Suprapubic skin (tissue), 4 donors: Measurements from ENCODE around the gene CCR5.

Experiments used
- CTCF ChIP-seq, 2 donors: fragments of 200-600 bp in 1 of 2; fragments of 450-650 bp in 1 of 2; sonication (generic) in 1 of 2; IDR thresholded peaks; one replicate each; pipeline ENCODE4 v1.5.1; 2016 to 2019; ENCODE audit warnings: antibody characterized with exemption in 2 of 2, mild to moderate bottlenecking in 1 of 2, moderate library complexity in 1 of 2
- EP300 ChIP-seq: sonication (generic); formaldehyde crosslinking; IDR thresholded peaks from one replicate; pipeline ENCODE4 v1.6.1; 2017; ENCODE audit warnings: antibody characterized with exemption
- POLR2A ChIP-seq, 2 donors: fragments of 450-650 bp; IDR thresholded peaks; one replicate each; pipeline ENCODE4 v1.6.1; 2017; ENCODE audit warnings: antibody characterized with exemption in 2 of 2, mild to moderate bottlenecking in 2 of 2, moderate library complexity in 2 of 2
- POLR2AphosphoS5 ChIP-seq, 3 donors: sonication (generic); formaldehyde crosslinking; IDR thresholded peaks; one replicate each; pipeline ENCODE4 v1.6.1; 2017; ENCODE audit warnings: antibody characterized with exemption in 3 of 3

DNA sequence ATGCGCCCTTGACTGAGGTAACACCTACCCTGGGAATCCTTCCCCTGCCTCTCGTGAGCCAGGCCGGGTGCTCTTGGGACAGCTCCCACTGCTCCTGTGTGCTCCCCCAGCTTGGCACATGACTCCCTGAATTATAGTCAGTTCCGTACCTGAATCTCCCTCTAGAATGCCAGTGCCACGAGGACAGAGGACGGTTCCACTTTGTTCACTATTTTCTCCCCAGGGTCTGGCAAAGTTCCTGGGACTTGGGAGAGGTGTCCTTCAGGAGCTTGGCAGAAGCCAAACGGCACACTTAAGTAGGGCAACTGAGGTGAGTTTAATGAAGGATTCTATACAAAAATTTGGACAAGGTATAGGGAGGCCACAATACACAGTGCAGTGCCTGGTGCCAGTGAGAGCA lies 26.4 kb downstream of the CCR5 start:
- TF ChIP-seq CTCF (IDR thresholded peaks at IDR 0.05) = no peak
- no peak for TF ChIP-seq EP300
- no peak for TF ChIP-seq POLR2AphosphoS5 (IDR thresholded peaks at IDR 0.05)
- TF ChIP-seq POLR2A (IDR thresholded peaks at IDR 0.05) = no peak
